ENCODE data around the gene ARHGAP10.
A peak's percentile ranks its signal among the peaks of the same experiment; 100 is the strongest.

ARHGAP10 gene

GRCh38 chr4:147732518-147733235, 789 bp downstream of the ARHGAP10 start:
- no peak for DNase-seq

DNA sequence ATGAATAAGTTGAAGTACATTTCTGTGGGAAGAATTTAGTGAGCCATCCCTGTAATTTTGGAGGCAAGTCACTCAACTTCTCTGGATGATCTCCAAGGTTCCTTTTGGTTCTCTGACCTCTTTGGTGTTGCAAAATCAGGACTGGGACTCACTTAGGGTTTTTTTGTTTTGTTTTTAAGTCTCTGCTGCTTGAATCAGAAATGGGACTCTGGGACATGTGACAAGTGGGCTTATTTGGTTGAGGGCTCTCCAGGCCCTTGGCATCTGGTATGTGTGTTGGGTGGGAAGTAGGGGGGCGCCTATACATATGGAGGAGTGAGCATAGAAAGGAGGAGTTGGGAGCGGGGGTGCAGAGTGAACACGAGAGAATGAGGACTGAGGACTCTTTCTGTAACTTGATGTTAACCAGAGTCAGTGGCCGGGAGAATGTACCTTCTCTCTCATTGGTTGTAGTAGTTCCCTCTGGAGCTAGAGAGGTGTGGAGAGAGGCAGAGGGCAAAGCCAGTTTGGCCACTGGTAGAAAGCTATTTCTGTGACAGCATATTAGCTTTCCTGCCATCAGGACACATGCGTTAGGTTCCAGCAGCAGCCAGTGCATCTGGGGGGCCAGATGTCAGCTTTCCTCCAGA, 1.9 kb downstream of the ARHGAP10 start:
- DNase-seq: no peak

DNA sequence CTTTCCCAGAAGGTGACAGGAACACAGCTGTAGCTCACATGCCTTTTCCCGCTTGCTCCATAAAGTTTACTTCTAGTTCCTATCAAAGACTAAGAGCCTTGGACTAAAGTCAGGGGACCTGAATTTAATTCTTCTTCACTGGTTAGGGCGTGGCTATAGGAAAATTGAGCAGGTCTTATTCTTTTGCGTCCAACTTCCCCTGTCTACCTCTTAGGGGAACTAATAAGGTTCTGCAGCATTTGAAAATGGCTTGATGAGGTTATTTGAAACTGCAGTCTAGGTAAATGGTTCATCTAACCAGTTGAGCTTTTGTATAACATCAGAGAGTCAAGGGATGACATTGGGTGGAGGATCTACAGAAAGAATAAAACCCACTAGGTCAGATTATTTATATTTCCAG, 2.6 kb downstream of the ARHGAP10 start:
- no peak for DNase-seq

- no peak for DNase-seq
Measured at GRCh38 chr4:147735413-147736301, 3.8 kb downstream of the ARHGAP10 start.

GRCh38 chr4:147736458-147736857, 4.6 kb downstream of the ARHGAP10 start:
- no peak for DNase-seq

DNA sequence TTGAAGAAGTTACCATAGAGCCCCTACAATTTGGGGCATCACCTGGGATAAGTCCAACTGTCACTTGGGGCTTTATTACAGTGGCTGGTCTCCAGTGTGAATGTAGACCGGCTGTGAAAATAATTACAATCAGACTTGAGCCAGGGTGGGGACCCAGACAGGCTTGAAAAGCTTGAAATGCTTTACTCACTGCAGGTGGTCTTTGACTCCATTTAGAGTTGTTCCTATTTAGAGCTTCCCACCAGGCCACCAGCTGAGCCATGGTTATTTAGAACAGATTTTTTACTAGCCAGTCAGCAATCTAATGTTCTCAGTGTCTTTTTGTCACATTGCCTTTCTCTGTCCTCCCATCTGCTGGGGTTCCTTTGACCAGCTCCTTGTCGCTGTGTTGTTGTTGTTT, 5.7 kb downstream of the ARHGAP10 start:
- no peak for DNase-seq

GRCh38 chr4:147739239-147739823, 7.4 kb downstream of the ARHGAP10 start:
- DNase-seq: no peak

- no peak for DNase-seq
Measured at GRCh38 chr4:147740176-147740575, 8.3 kb downstream of the ARHGAP10 start.

- DNase-seq: no peak
Measured at GRCh38 chr4:147741190-147741788, 9.4 kb downstream of the ARHGAP10 start.

DNA sequence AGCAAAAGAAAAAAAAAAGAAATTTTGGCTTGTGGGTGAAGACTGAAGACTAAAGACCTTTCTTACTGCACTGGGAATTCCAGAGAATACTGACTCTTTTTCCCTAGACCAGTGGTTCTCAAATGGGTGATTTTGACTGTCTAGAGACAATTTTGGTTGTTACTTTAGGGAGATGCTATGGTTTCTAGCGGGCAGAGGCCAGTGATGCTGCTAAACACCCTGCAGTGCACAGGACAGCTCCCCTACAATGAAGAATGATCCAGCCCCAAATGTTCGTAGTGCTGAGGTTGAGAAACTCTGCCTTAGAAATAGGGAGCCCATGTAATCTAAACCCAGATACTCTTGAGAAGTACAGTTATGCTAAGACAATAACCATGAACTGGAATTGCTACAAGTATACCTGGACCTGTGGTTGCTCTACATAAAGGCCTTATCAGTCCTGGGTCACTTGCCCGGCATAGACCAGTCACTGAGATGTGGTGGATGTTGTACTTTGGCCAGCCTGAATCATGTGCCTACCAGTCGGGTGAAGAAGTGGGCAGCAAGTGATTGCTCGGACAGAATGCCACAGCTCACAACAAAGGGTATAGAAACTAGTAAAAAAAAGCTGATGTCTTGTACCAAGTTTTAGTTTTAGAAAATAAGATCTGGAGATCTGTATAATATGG, 16.0 kb downstream of the ARHGAP10 start:
- no peak for DNase-seq

- no peak for DNase-seq
Measured at GRCh38 chr4:147749811-147750321, 18.0 kb downstream of the ARHGAP10 start.

DNA sequence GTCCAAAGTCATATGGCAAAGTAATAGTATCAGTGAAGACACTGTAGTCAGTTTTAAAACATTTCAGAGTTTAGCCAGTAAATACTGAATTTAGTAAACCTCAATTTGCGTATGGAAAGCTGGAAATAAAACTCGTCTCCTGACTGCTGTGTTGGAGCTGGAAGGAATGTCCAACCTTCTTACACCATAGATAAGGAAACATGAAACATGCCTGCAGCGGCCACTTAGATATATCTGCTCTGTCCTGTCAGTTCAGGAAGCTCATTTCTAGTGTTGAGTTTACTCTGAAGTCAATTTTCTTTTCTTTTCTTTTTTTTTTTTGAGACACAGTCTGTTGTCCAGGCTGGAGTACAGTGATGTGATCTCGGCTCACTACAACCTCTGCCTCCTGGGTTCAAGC, 21.2 kb downstream of the ARHGAP10 start:
- DNase-seq: no peak

DNA sequence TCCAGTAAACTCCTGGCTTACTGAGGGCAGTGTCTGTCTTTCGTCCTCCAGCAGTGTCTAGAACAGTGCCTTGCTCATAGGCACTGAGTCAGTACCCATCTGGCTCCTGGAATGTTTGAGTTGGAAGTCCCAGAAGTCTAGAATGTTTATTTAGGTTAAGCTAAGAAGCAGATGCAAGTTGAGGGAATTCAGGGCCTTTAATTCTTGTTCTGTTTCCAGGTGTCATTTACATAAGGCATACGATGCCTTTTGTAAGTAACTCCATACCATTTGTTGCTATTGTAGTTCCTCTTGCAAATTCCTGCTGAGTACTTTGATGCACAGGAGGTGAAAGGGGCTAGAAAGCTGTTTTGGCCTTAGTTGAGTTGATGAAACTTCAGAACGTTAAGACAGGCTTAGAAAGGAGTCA, 22.2 kb downstream of the ARHGAP10 start:
- no peak for DNase-seq

DNA sequence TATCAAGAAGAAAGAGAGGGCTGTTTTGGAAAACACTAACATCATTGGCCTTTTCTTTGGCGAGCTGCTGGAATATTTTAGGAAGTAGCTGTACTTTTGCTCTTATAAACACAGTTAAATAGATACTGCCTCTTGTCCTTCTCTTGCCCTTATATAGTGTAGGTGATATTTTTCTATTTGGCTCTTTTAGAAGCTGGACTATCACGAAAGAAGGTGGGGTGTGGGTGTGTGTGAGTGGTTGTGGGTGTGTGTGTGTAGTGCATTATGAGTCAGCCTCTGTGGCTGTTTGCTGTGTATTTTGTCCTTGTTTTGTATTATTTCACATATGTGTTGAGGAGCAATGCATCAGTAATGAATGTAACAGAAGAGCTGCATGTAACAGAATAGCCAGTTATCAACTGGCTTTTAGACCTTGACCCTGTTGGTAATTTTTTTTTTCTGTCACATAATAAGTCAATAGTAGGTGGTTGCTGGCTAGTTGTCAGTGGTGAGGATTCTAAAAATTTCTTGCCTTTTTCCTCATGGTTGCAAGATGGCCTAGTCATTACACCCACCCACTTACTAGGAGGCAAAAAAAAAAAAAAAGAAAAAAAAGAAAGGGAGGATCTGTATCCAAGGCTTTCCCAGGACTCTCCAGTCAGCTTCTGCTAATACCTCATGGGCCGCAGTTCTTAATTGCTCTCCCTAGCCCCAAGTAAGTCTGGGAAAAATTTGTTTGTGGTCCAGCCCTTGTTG, 23.8 kb downstream of the ARHGAP10 start:
- DNase-seq: no peak

GRCh38 chr4:147756417-147756816, 24.5 kb downstream of the ARHGAP10 start:
- no peak for DNase-seq

DNA sequence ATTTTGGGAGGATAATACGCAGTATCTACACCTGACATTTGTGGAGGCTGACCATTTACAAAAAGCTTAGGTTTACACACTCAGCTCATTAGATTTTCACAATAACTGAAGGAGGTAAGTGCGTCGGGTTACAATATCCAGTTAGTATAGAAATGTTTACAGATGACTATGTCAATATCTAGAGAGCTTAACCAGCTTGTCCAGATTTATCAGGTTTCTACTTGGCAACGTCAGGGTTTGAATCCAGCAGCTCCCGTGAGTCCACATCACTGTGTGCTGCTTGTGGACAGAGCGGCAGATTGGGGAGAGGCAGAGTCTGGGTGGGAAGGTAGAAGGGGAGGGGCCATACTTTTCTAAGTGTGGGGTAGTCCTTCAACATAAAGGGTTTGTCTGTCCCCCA, 28.3 kb downstream of the ARHGAP10 start:
- DNase-seq: no peak

- peak; percentile 16 for DNase-seq
Measured at GRCh38 chr4:147760695-147761094, 28.8 kb downstream of the ARHGAP10 start.

DNA sequence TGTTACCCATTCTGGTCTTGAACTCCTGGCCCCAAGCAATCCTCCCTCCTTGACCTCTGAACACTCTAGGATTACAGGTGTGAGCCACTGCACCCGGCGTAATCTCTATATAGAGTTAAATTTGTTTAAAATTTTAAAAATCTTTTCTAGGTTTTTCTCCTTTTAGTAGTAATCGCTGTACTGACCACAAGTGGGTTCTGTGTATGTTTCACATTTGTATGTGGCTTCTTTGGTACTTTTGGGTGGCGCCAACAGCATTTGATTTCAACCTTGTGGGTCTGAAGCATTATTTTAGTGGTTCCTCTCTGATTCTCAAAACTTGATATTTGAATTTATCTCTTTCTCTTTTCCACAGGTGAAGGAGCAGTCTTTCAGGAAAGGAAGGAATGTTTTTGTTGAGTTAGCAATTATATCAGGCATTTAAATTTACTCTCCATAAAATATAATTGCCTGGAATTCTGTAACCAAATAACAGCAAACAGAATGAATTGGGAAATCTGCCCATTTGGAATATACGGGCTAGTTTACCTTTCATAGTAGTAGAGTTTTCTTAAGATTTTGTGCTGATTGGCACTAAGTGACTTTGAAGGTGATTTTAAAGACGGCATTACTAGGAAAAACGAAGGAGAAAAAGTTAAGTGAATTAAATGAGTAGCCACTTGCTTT, 29.5 kb downstream of the ARHGAP10 start:
- peak; percentile 16 for DNase-seq

DNA sequence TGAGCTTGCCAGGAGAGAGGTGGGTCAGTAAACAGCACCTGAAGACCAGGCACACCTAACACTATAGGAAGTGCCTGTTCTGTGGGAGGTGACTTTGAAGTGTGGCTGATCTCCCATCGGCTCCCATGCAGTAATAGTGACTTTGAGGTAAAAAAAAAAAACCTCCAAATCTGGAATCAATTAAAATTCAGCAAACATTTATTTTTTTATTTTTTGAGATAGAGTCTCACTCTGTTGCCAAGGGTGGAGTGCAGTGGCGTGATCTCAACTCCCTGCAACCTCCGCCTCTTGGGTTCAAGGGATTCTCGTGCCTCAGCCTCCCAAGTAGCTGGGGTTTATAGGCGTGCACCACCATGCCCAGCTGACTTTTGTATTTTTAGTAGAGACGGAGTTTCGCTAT, 32.4 kb downstream of the ARHGAP10 start:
- no peak for DNase-seq

GRCh38 chr4:147765121-147765529, 33.2 kb downstream of the ARHGAP10 start:
- DNase-seq: no peak

DNA sequence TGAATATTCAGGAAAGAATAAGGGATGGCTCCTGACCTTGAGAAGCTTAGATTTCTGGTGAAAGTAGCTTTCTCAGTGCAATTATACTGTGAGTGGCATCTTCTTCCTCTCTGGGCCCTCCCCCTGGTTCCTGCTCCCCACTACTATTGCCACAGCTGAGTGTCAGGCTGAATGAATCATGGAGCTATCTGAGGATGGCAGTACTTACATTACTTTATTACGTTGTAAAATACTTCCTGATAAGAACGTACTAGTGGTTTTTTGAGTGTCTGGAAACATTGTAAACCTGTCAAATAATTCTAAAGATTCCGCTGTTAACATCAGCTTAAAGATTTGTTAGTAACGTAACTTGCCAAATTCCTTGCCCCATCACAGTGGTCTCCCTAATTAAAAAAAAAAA, 36.2 kb downstream of the ARHGAP10 start:
- DNase-seq: no peak

Data from NCI-H1048 (cell line).